GM11168 (cell line): ENCODE measurements around the gene ECI1.

Source experiments
- in situ Hi-C: fragments of 300-500 bp; cut with MboI; formaldehyde crosslinking; loops from one replicate; pipeline ENCODE4 v1.12.0; 2022; ENCODE audit warnings: low sequenced_read_pairs; ENCODE audit not compliant: unreplicated experiment

Gene ECI1

GRCh38 chr16:2235695-2236336, 15.6 kb downstream of the ECI1 start:
- in situ Hi-C loops = no loop called here

GRCh38 chr16:2235234-2235651, 16.1 kb downstream of the ECI1 start:
- in situ Hi-C loops = no loop called here

DNA sequence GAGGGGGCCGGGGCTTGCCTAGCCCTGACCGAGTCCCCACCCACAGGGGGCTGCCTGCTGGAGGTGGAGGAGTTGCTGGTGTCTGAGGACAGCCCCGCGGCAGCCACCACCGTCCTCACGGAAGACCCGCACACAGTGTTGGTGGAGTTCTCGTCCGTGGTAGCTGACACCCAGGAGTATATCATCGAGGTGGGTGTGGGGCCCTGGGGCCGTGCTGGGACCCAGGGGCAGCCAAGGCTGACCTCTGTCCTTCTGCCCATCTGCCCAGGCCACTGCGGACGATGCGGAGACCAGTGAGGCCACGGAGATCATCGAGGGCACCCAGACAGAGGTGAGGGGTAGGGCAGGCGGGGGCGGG, 16.6 kb downstream of the ECI1 start:
- in situ Hi-C loops = no loop called here

DNA sequence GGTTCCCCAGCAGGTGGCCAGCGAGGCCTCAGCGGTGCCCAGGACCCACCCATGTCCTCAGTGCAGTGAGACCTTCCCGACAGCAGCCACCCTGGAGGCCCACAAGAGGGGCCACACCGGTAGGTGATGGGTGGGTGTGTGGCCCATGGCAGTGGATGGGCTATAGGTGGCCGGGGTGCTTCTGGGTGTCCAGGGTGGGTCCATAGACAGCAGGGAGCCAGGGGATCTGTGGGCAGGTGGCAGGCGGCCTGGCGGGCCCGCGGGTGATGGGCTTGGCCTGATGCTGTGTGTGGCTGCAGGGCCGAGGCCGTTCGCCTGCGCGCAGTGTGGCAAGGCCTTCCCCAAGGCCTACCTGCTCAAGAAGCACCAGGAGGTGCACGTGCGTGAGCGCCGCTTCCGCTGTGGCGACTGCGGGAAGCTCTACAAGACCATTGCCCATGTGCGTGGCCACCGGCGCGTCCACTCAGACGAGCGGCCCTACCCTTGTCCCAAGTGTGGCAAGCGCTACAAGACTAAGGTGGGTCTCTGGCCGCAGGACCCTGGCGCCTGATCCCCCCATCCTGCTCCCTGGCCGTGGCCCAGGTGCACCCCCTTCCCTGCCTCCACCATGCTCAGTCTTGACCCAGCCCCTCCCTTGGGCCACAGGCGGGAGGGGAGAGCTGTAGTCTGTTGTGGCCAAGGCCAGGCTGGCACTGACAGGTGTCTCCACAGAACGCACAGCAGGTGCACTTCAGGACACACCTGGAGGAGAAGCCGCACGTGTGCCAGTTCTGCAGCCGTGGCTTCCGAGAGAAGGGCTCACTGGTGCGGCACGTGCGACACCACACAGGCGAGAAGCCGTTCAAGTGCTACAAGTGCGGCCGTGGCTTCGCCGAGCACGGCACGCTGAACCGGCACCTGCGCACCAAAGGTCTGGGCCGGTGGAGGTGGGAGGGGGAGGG, 17.2 kb downstream of the ECI1 start:
- in situ Hi-C loops = no loop called here

- in situ Hi-C loops = no loop called here
These were observed 18.2 kb downstream of the ECI1 start for GRCh38 chr16:2233046-2233775.

GRCh38 chr16:2232094-2232990, 19.0 kb downstream of the ECI1 start:
- in situ Hi-C loops = no loop called here

DNA sequence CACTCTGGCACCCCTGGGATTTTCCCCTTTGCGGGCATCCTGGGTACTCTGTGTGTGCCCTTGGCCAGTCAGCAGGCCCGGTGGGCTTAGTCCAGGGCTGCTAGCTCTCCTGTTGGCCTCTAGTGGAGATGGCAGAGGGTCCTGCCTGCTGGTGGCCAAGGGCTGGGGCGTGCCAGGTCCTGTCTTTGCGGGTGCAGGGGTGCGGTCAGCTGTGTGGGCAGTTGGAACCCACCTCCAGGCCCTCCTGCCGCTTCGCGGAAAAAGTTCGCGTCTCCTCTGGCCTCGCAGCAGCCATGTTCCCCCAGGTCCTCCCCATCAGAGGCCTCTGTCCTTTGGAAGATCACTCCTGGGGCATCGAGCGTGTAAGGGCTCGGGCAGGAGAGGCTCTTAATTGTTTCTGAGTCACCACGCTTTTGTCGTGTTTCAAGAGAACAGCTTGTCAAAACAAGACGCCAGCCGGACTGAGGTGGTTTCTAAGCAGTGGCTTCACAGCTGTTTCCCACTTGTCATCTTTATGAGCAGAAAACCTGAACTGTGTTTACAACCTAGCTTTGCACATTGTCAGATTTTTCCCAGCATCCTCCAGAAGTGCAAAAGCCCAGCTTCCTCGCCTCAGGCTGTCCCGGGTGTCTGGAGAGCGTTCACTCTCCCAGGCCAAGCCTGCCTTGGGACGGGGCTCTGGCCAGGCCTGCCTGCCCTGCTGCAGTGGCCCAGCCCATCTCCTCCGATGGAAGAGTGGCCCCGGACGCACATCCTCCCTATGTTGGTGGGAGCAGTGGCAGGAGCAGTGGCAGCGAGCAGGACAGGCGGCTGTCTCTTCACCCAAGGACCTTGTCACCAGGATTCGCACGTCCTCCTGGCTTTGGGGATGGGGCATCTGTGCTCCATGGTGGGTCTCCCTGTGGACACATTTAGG, 20.1 kb downstream of the ECI1 start:
- in situ Hi-C loops = no loop called here

- in situ Hi-C loops = no loop called here
These were observed 21.0 kb downstream of the ECI1 start for GRCh38 chr16:2230376-2230775.

DNA sequence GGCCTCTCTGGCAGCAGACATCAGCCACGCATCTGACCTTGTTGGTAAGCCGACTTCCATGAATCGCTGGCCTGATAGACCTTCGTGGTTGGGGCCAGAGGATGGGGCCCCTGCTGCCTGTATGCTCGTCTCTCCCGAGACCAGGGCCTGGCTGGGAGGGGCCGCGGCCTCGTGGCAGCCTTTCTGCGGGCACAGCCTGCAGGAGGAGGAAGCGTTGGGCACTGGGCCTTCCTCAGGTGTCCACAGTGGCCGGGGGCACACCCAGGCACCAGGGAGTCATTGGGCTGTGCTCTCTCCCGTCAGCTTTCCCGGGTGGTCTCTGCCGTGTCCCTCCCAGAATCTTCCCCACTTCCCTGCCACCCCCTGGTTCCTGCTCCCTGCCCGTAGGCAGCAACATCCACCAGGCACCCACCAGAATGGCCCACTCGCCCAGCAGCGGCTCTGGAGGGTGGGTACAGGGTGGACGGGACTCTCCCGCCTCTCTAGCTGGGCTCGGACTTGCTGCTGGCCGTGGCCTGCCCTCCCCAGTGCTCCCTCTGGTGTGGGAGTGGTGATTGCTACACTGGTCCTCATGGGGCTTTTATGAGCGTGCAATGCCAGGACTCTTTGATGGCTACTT, 21.6 kb downstream of the ECI1 start:
- in situ Hi-C loops = no loop called here

DNA sequence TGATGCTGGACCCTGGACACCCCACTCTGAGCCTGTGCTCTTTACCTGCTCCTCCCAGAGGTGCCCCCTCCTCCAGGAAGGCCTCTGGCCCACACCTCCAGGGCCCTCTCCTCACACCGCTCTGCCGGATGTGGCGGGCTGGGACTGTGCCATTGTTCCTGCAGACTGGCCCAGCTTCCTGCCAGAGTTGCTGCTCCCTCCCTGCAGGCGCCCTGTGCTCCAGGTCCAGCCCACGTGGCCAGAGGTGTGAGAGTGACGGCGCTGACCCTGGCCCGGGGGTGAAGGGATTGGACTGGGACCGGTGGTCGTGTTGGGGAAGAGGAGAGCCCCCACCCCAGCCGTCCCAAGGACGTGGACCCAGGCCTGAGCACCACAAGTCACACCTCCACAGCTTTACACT, 22.3 kb downstream of the ECI1 start:
- in situ Hi-C loops = no loop called here

GRCh38 chr16:2228161-2228824, 23.1 kb downstream of the ECI1 start:
- in situ Hi-C loops = no loop called here

DNA sequence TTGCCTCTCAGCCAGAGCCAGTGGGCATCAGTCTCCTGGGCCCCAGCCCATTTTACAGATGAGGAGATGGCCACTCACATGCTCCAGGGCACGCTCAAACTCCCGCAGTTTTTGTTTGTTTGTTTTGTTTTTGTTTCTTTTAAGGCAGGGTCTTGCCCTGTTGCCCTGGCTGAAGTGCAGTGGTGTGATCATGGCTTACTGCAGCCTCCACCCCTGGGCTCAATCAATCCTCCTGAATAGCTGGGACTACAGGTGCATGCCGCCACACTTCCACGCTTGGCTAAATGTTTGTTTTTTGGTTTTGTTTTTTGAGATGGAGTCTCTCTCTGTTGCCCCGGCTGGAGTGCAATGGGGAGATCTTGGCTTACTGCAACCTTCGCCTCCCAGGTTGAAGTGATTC, 24.5 kb downstream of the ECI1 start:
- in situ Hi-C loops = no loop called here

DNA sequence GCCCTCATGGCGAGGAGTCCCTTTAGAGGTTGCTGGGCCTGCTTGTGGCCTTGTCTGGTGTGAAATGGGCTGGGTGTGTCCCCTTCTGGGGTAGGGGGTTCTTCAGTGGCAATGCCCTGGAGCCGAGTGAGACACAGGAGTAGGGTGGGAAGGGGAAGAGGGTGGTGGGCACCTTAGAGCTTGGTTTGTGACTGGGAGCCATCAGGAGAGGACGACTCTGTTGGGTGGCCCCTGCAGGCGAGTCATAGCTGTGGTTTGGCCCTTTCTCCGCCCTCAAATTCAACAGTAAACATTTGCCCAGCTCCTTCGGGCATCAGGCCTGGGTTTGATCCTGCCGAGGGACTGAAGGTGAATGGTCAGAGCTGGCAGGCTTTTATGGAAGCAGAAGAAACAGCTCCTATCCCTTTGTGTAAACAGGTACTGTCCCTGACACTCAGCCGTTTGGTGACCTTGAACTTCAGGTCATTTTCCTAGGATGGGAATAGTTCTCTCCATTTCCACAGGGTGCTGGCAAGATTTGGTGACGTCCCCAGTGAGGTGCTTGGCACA, 25.1 kb downstream of the ECI1 start:
- in situ Hi-C loops = no loop called here

GRCh38 chr16:2223942-2224486, 27.4 kb downstream of the ECI1 start:
- in situ Hi-C loops = no loop called here

DNA sequence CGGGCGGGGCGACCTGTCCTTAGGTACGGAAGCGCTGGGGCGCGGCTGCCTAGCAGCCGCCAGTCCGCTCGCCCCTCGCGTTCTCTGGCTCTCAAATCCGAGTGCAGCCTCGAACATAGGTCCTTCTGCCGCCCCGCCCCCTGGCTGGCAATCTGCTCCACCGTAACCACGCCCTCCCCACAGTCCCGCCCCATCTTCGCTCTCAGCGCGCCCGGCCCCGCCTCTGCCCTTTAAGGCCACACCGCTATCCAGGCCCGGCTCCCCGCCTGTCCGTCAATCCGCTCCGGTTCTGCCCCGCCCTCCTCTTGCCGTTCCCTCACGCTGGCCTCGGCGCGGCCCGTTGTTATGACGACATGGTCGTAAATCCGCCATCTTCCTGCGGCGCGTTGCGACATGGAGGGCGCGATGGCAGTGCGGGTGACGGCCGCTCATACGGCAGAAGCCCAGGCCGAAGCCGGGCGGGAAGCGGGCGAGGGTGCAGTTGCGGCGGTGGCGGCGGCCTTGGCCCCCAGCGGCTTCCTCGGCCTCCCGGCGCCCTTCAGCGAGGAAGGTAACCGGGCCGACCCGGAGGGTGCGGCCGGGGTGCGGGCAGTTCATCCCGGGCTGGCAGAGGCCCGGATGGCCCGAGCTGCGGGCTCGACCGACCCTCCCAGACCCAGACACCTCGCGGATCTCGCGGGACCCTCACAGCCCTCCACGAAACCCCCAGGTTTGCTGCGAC, 28.0 kb downstream of the ECI1 start, which contains the start of gene E4F1:
TSS of gene E4F1 (plus strand) at position 371 of the 721 bp plus-strand sequence. CDS start at position 394, 23 bp downstream.
- in situ Hi-C loops = no loop called here

DNA sequence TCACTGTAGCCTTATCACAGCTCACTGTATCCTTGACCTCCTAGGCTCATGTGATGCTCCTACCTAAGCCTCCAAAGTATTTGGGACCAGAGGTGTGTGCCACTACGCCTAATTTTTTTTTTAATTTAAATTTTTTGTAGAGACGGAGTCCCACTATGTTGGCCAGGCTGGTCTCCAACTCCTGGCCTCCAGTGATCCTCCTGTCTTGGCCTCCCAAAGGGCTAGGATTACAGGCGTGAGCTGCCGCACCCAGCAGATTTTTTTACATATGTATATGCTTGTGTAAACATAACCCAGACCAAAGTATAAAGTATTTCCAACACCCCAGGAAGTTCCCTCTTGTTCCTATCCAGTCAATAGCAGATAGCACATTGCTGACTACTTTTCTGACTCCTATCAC, 35.1 kb downstream of the ECI1 start:
- in situ Hi-C loops = no loop called here

DNA sequence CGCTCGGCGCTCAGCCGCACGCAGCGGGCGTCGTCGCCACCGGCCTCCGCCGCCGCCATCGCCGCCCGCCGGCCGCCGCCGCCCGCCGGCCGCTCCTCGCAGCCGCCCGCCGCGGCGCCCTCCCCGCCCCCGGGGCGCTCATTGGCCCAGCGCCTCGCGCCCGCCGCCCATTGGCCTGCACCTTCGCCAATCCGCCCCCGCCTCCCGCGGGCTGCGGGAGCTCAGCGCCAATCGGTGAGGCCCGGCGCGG, 36.7 kb downstream of the ECI1 start, which contains the start of gene PGP:
TSS of gene PGP (minus strand) at position 122 of the 250 bp plus-strand sequence. CDS start at position 59, 63 bp downstream.
- in situ Hi-C loops = no loop called here
